Hypothalamus (tissue), 51 donors: Measurements from ENCODE around the gene C16orf54.
"Not testable (repeated sequence)": the region's sequence is repeated elsewhere in the genome, so short reads cannot be mapped to it uniquely, and the experiment has no call there.

Experiments
- DNase-seq, 51 donors: peaks; one replicate each; lab custom pipeline; 2025; lab: John Stamatoyannopoulos, UW

C16orf54 gene

GRCh38 chr16:29770250-29770929 is 24.6 kb upstream of the C16orf54 start:
- no peak for DNase-seq

- no peak for DNase-seq
Measured at GRCh38 chr16:29769507-29769906, 23.7 kb upstream of the C16orf54 start.

- no peak for DNase-seq
Measured at GRCh38 chr16:29767062-29767461, 21.3 kb upstream of the C16orf54 start.

- DNase-seq = no peak
Measured at GRCh38 chr16:29766571-29766970, 20.8 kb upstream of the C16orf54 start.

GRCh38 chr16:29765167-29766032 is 19.6 kb upstream of the C16orf54 start:
- DNase-seq = no peak

GRCh38 chr16:29763326-29763725 is 17.5 kb upstream of the C16orf54 start:
- DNase-seq = no peak

- DNase-seq = no peak
Measured at GRCh38 chr16:29761882-29762281, 16.1 kb upstream of the C16orf54 start.

- not testable (repeated sequence) for DNase-seq
Measured at GRCh38 chr16:29761280-29761651, 15.5 kb upstream of the C16orf54 start.

- no peak for DNase-seq
Measured at GRCh38 chr16:29760567-29761279, 14.9 kb upstream of the C16orf54 start.

- DNase-seq = no peak
Measured at GRCh38 chr16:29757950-29758466, 12.2 kb upstream of the C16orf54 start.

- DNase-seq = not testable (repeated sequence)
Measured at GRCh38 chr16:29757086-29757485, 11.3 kb upstream of the C16orf54 start.

GRCh38 chr16:29756654-29757053 is 10.9 kb upstream of the C16orf54 start:
- no peak for DNase-seq

GRCh38 chr16:29753516-29753915 is 7.7 kb upstream of the C16orf54 start:
- DNase-seq = no peak

GRCh38 chr16:29748760-29749149 is 3.0 kb upstream of the C16orf54 start:
- not testable (repeated sequence) for DNase-seq

- DNase-seq = no peak
Measured at GRCh38 chr16:29747947-29748759, 2.4 kb upstream of the C16orf54 start.

GRCh38 chr16:29746518-29746917 is 728 bp upstream of the C16orf54 start:
- not testable (repeated sequence) for DNase-seq

GRCh38 chr16:29745121-29745852 is 503 bp downstream of the C16orf54 start:
- no peak for DNase-seq

GRCh38 chr16:29744541-29745101 is 1.2 kb downstream of the C16orf54 start:
- no peak for DNase-seq

- DNase-seq = no peak
Measured at GRCh38 chr16:29743827-29744531, 1.8 kb downstream of the C16orf54 start.
